HG02678 (cell line): ENCODE results near the gene ZNF841.
"Not testable (repeated sequence)": the region's sequence is repeated elsewhere in the genome, so short reads cannot be mapped to it uniquely, and the experiment has no call there.

Experiments used
- ATAC-seq: cut with Tn5 transposase; IDR thresholded peaks from one replicate; pipeline ENCODE4 v1.9.1; 2021; ENCODE audit warnings: mild to moderate bottlenecking, moderate library complexity; ENCODE audit not compliant: unreplicated experiment

ZNF841 gene

DNA sequence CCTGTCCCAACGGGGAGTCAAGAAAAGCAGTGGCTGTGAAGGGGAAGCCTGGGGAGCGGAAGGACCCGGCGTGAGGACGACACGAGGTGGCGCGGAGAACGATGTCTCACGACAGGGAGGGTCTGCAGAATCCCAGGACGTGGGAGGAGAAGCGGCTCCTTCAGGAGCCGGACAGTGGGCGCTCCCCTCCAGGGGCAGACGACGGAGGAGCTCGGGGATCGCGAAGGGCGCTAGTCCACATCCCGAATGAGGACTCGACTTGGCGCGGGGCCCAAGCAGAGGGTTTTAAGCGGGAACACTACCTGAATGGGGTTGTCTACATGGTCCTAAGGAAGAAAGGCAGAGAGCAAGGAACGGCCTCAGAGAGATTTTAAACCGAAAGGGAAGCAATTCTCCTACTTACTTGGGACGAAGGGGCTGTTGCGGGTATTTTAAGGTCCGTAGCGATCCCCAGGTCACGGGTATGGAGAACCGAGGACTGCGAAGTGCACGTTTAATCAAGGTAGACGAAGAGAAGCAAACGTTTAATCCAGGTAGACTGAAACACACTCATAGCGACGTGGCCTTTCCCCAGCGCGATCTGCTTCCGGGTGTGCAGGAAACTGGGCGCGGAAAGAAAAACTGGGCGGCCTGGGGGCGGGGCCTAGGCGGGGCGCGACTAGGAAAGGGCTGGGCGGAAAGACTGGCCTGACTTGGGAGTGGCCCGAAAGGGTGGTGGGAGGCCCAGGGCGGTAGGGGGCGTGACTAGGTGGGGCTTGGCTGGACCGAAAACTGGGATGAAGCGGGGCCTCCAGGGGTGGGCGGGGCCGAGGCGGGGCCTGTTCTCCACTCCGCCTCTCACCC, at the start of gene ZNF841:
TSS of gene ZNF841 (minus strand) at position 594 of the 843 bp plus-strand sequence. CDS start 10,964 bp downstream, outside the sequence.
- peak; percentile 95 for ATAC-seq

DNA sequence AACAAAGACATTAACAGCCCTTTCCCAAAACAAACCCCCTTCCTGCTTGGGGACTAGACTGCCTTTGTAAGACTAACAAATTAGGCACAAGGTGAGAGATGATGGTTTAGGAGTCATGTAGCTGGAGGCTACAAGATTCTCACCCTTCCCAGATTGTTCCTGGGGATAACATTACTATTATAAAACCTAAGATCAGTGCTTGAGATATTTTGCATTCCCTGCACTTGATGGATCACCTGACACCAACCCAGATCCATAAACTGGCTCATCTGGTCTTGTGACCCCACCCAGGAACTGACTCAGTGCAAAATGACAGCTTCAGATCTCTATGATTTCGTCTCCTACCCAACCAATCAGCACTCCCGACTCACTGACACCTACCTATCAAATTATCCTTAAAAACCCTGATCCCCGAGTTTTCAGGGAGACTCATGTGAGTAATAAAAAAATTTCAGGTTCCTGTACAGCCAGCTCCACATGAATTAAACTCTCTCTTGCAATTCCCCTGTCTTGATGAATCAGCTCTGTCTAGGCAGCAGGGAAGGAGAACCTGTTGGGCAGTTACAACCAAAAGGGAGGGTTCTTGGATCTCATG, 46.5 kb upstream of the ZNF841 start:
- ATAC-seq, result no peak

DNA sequence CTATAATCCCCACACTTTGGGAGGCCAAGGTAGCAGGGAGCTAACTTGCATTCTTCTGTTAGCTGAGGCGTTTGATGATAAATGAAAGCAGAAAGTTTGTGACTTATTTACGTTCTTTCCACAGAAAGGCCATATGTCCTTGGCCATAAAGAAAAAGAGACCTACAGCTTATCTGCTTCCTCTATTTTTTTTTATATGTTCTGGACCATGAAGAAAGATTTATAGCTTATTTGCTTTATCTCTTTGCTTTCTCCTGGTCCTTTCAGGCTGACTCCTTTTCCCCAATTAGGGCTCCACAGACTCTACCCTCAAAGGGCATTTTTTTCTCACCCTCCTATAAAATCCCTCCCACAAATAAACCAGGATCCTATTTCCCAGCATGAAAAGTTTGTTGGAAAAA, 45.6 kb upstream of the ZNF841 start:
- no peak for ATAC-seq

- ATAC-seq, result peak; percentile 94
These were observed 44.6 kb upstream of the ZNF841 start for GRCh38 chr19:52140032-52140710.

DNA sequence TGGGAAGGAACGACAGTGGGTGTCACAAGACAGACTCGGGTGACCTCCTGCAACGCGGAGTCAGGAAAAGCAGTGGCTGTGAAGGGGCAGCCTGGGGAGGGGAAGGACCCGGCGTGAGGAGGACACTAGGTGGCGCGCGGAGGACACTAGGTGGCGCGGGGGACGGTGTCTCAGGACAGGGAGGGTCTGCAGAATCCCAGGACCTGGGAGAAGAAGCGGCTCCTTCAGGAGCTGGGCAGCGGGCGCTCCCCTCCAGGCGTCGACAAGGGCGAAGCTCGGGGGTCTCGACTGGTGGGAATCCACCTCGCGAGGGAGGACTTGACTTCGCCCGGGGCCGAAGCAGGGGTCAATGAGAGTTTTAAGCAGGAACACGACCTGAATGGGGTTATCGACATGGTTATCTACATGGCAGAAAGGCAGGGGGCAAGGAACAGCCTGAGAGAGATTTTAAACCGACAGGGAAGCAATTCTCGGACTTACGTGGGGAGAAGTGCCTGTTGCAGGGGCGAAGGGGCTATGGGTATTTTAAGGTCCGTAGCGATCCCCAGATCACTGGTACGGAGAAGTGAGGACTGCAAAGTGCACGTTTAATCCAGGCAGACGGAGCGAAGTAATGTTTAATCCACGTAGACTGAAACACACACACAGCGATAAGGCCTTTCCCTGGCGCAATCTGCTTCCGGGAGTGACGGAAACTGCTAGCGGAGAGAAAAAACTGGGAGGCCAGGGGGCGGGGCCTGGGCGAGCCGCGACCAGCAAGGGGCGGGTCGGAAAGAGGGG, 43.9 kb upstream of the ZNF841 start, which contains the start of gene ZNF616:
TSS of gene ZNF616 (minus strand) at position 687 of the 780 bp plus-strand sequence. CDS start 9,426 bp downstream, outside the sequence.
- ATAC-seq, result peak; percentile 66

GRCh38 chr19:52138983-52139251, 43.4 kb upstream of the ZNF841 start:
- no peak for ATAC-seq

DNA sequence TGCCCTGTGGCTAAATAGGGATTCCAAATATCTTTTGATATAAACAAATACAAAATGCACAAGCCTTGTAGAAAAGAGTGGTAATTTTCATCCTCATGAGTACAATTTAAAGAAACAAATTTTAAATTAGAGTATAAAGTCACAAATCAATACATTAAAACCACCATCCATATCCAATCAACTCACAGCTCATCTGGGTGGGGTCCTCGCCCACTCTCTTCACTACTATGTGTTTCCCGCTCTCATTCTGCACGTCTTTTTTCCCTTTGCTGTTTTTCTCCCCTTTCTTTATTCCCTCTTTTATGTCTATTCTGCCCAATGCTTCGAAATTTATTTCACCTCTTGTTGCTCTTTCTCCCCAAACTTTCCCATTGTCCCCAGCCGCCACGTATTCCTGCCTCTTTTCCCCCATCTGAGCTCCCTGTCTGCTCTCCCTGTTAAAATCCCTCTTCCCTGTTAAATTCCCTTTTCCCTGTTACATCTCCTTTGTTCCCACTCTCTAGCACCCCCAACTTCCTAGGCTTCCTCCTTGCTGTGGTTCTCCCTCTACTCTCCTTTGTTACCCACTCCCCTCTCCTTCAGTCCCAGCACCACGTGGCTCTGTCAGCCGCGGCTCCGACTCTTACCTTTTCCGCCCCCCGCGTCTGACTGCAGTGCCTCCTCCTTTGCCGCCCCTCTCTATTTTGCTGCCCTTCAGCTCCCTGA, 42.9 kb upstream of the ZNF841 start:
- no peak for ATAC-seq

GRCh38 chr19:52120286-52120685, 24.7 kb upstream of the ZNF841 start:
- no peak for ATAC-seq

DNA sequence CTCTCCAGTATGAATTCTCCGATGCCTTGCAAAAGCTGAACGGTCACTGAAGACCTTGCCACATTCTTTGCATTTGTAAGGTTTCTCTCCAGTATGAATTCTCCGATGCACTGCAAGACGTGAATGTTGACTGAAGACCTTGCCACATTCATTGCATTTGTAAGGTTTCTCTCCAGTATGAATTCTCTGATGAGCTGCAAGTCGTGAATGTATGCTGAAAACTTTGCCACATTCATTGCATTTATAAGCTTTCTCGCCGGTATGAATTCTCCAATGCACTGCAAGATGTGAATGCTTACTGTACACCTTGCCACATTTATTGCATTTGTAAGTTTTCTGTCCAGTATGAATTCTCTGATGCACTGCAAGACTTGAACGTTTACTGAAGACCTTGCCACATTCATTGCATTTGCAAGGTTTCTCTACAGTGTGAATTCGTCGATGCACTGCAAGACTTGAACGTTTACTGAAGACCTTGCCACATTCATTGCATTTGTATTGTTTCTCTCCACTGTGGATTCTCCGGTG, 20.0 kb upstream of the ZNF841 start:
- no peak for ATAC-seq

GRCh38 chr19:52114691-52115090, 19.1 kb upstream of the ZNF841 start:
- ATAC-seq, result no peak

DNA sequence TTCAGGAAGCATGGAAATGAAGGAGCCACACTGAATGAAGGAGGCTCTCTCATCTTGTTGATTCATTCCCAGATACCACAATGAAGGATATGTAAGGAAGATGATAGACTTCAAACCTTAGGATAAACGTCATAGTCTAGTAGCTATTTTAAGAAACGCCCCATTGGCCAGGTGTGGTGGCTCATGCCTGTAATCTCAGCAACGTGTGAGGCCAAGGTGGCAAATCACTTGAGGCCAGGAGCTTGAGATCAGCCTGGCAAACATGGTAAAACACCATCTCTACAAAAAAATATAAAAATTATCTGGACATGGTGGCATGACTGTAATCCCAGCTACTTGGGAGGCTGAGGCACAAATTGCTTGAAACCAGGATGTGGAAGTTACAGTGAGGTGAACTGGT, 17.1 kb upstream of the ZNF841 start:
- no peak for ATAC-seq

- ATAC-seq, result no peak
These were observed 15.2 kb upstream of the ZNF841 start for GRCh38 chr19:52110780-52111179.

DNA sequence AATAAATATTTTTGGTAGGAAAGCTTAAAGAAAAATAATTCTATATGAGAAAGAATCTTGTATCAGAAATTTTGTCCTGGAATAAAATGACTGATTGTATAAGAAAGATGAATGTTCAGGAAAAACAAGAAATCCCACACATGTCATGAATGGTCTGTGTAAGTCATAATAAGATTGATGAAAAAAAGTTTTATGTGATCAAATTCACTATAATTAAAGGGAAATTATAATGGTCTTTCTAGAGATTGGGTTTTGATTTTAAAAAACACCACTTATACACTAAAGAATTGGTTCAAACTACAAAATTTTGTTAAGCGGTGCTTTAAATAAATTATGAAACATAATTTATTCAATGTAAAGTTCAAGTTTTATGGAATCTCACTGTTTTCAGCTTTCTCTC, 7.2 kb upstream of the ZNF841 start:
- no peak for ATAC-seq

DNA sequence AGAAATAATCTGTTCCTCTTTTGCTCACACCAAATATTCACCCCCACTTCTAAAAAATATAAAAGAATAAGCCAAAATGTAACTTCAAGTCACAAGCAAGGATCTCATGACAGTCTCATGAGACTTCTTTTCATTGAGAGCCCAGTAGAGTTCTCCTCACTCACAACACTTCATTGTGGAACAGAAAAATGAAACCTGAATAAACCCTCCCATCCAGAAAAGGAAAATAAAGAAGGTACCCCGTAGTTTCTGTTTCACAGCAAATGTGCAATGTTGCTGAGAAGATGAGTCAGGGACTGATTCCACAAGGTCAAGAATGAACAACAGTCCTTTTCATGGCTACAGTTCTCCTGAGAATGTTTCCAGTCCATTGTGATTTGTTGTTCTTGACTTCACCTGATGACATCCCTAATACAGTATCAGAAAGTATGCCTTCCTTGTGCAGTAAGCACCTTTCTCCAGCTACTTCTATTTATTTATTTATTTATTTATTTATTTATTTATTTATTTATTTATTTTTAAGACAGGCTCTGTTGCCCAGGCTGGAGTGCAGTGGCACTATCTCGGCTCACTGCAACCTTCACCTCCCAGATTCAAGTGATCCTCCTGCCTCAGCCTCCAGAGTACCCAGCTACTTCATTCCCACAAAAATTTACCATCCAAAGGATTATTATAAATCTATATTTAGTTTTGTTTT, 6.4 kb upstream of the ZNF841 start:
- ATAC-seq, result no peak

DNA sequence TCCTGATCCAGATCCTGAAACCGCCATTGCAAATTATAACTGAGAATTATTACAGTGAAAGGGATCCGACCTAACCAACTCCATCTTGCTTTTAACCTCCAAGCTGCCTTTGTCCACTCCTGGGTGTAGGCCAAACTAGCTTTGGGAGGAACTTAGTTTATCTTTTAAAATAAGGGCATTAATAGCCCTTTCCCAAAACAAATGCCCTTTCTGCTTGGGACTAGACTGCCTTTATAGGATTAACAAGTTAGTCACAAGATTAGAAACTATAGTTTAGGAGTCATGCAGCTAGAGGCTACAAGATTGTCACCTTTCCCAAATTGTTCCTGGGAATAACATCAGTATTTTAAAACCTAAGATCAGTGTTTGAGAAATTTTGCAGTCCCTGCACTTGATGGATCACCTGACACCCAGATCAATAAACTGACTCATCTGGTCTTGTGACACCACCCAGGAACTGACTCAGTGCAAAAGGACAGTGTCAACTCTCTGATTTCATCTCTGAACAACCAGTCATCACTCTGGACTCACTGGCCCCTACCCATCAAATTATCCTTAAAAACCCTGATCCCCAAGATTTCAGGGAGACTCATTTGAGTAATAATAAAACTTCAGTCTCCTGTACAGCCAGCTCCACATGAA, 4.1 kb upstream of the ZNF841 start:
- ATAC-seq, result no peak

- not testable (repeated sequence) for ATAC-seq
These were observed 851 bp upstream of the ZNF841 start for GRCh38 chr19:52096416-52096815.

DNA sequence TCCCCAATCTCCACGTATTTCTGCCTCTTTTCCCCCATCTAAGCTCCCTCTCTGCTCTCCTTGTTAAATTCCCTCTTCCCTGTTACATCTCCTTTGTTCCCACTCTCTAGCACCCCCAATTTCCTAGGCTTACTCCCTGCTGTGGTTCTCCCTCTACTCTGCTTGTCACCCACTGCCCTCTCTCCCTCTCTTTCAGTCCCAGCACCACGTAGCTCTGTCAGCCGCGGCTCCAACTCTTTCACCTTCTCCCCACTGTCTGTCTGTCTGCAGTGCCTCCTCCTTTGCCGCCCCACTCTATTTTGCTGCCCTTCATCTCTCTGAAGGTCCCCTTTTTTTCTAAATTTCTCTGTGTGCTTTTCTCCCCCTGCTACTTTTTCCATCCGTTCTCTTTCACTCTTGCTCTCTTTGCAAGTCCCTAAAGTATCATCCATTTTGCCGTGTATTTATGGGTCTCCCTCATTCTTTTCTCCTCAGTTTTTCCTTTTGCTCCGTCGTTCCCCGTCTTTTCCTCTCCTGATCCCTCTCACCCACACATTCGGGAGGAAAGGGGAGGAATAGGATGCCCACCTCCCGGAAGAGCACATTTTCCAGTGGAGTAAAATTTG, 937 bp downstream of the ZNF841 start:
- ATAC-seq, result no peak

DNA sequence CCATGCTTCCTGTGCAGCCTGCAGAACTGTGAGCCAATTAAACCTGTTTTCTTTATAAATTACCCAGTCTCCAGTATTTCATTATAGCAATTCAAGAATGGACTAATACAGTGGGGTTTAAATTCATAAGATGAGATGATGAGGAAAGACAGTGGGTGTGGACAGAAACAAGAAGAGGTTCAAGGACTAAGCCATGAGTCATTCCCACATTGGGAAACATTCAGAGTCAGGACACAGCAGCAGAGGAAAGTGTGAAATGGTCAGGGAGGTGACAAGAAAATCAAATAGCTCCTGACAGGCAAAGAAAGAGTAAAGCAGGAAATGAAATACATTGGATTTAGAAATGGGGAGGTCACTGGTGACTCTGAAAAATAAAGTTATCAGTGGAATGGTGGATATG, 9.1 kb downstream of the ZNF841 start:
- ATAC-seq, result no peak

- ATAC-seq, result no peak
These were observed 25.1 kb downstream of the ZNF841 start for GRCh38 chr19:52070496-52070895.
